ENCODE measurements around the gene B3GNT7.

The B3GNT7 gene

DNA sequence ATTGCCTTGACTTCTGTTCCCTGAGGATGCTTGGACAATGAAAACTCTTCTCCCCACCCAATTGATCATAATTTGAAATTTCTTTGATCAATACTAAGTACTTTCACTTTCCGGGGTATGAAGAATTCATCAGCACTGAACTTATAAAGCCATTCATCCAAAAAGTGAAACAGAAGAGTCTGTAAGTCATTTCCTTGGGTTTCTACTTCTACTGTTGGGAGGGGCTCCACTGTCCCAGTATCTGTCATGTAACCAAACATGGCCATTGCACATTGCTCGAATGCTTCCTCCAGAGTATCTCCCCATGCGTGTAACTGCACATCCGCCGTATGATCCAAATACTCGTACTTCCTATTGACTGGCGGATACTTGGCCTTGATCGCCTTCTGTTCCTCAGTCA, 38.5 kb downstream of the B3GNT7 start:
- no peak for TF ChIP-seq EZH2phosphoT487 (IDR thresholded peaks at IDR 0.05; ENCODE audit: borderline replicate concordance, low read length)
- TF ChIP-seq, protein P1, sequence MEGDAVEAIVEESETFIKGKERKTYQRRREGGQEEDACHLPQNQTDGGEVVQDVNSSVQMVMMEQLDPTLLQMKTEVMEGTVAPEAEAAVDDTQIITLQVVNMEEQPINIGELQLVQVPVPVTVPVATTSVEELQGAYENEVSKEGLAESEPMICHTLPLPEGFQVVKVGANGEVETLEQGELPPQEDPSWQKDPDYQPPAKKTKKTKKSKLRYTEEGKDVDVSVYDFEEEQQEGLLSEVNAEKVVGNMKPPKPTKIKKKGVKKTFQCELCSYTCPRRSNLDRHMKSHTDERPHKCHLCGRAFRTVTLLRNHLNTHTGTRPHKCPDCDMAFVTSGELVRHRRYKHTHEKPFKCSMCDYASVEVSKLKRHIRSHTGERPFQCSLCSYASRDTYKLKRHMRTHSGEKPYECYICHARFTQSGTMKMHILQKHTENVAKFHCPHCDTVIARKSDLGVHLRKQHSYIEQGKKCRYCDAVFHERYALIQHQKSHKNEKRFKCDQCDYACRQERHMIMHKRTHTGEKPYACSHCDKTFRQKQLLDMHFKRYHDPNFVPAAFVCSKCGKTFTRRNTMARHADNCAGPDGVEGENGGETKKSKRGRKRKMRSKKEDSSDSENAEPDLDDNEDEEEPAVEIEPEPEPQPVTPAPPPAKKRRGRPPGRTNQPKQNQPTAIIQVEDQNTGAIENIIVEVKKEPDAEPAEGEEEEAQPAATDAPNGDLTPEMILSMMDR (IDR thresholded peaks at IDR 0.05; ENCODE audit: low read depth, low read length, poor library complexity, severe bottlenecking): no peak
- no peaks in the 10 kb centered on the region for H3K79me2 ChIP-seq (ENCODE audit: control insufficient read depth, low read length)
- H3K36me3 ChIP-seq (ENCODE audit: control insufficient read depth, low read length): no peaks in the 10 kb centered on the region
- peaks cover 12% of the 10 kb centered on the region for H3K9me3 ChIP-seq (ENCODE audit: control insufficient read depth, insufficient read depth, low read length)
- no peaks in the 10 kb centered on the region for H3K27me3 ChIP-seq (ENCODE audit: control insufficient read depth, low read length)
- no peak overlapping the region for H3K4me3 ChIP-seq (ENCODE audit: low read length)
- H3K4me1 ChIP-seq (ENCODE audit: control insufficient read depth, low read length): no peaks in the 10 kb centered on the region
- H3K4me2 ChIP-seq (ENCODE audit: low read length): no peak overlapping the region
- no peak overlapping the region for H3K27ac ChIP-seq (ENCODE audit: low read depth, low read length)
- H3F3A ChIP-seq (ENCODE audit: control insufficient read depth, insufficient read depth): no peaks in the 10 kb centered on the region
- H4K20me1 ChIP-seq (ENCODE audit: control insufficient read depth, insufficient read depth, low read depth, low read length): no peaks in the 10 kb centered on the region
- no peaks in the 10 kb centered on the region for H3K9me2 ChIP-seq (replicated peaks; ENCODE audit: control insufficient read depth, low read length)

DNA sequence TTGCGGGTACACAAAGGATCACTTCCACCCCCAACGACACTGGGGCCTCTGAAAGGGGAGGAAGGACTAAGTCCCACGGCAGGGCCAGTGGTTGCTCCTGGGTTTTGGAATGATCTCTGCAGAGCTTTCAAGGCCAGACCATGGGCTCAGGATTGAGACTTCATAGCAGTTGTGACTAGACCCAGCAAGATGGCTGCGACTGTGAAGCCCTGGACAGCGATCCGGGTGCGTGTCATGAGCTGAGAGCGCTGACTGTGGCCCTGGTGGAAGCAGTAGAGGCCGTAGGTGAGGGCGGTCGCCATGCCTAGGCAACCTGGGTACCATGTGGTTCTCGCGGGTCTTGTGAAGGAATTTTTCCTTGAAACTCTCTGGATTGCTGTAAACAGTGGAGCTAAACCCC, 41.4 kb downstream of the B3GNT7 start:
- H3F3A ChIP-seq (ENCODE audit: control insufficient read depth, insufficient read depth): no peaks in the 10 kb centered on the region
- no peaks in the 10 kb centered on the region for H3K9me2 ChIP-seq (replicated peaks; ENCODE audit: control insufficient read depth, low read length)
- no peak overlapping the region for H3K27ac ChIP-seq (ENCODE audit: low read depth, low read length)
- TF ChIP-seq, protein P1 (IDR thresholded peaks at IDR 0.05; ENCODE audit: low read depth, low read length, poor library complexity, severe bottlenecking): no peak
- TF ChIP-seq EZH2phosphoT487 (IDR thresholded peaks at IDR 0.05; ENCODE audit: borderline replicate concordance, low read length): no peak
- H3K4me2 ChIP-seq (ENCODE audit: low read length): no peak overlapping the region
- no peaks in the 10 kb centered on the region for H3K36me3 ChIP-seq (ENCODE audit: control insufficient read depth, low read length)
- no peaks in the 10 kb centered on the region for H3K79me2 ChIP-seq (ENCODE audit: control insufficient read depth, low read length)
- H3K4me3 ChIP-seq (ENCODE audit: low read length): no peak overlapping the region
- H3K9me3 ChIP-seq (ENCODE audit: control insufficient read depth, insufficient read depth, low read length): 0 out of 2 replicates have a peak, but pooled peaks cover under 1% of the 10 kb centered on the region
- H3K27me3 ChIP-seq (ENCODE audit: control insufficient read depth, low read length): no peaks in the 10 kb centered on the region
- H3K4me1 ChIP-seq (ENCODE audit: control insufficient read depth, low read length): no peaks in the 10 kb centered on the region
- H4K20me1 ChIP-seq (ENCODE audit: control insufficient read depth, insufficient read depth, low read depth, low read length): no peaks in the 10 kb centered on the region

DNA sequence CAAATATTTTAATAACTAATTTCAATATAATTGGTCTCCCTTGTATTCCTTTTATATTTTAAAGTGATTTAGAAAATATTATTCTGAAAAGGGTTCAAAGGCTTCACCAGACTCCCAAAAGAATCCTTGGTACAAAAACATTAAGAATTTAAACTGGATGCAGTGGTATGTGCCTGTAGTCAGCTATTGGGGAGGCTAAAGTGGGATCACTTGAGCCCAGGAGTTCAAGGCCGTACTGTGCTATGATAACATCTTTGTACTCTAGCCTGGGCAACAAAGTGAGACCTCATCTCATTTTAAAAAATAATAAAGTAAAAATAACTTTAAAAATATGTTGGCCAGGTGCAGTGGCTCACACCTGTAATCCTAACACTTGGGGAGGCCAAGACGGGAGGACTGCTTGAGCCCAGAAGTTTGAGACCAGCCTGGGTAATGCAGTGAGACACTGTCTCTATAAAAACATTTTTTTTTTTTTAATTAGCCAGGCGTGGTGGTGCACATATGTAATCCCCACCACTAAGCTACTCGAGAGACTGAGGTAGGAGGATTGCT, 54.1 kb downstream of the B3GNT7 start:
- H3K4me1 ChIP-seq (ENCODE audit: control insufficient read depth, low read length): no peaks in the 10 kb centered on the region
- no peaks in the 10 kb centered on the region for H3K27me3 ChIP-seq (ENCODE audit: control insufficient read depth, low read length)
- no peaks in the 10 kb centered on the region for H3K9me2 ChIP-seq (replicated peaks; ENCODE audit: control insufficient read depth, low read length)
- peaks cover 49% of the 10 kb centered on the region for H3F3A ChIP-seq (ENCODE audit: control insufficient read depth, insufficient read depth)
- no peak overlapping the region for H3K4me3 ChIP-seq (ENCODE audit: low read length)
- no peaks in the 10 kb centered on the region for H3K9me3 ChIP-seq (ENCODE audit: control insufficient read depth, insufficient read depth, low read length)
- H3K79me2 ChIP-seq (ENCODE audit: control insufficient read depth, low read length): no peaks in the 10 kb centered on the region
- H4K20me1 ChIP-seq (ENCODE audit: control insufficient read depth, insufficient read depth, low read depth, low read length): no peaks in the 10 kb centered on the region
- H3K4me2 ChIP-seq (ENCODE audit: low read length): no peak overlapping the region
- TF ChIP-seq, protein P1 (IDR thresholded peaks at IDR 0.05; ENCODE audit: low read depth, low read length, poor library complexity, severe bottlenecking): no peak
- no peak for TF ChIP-seq EZH2phosphoT487 (IDR thresholded peaks at IDR 0.05; ENCODE audit: borderline replicate concordance, low read length)
- no peak overlapping the region for H3K27ac ChIP-seq (ENCODE audit: low read depth, low read length)
- H3K36me3 ChIP-seq (ENCODE audit: control insufficient read depth, low read length): peaks cover 32% of the 10 kb centered on the region
